Stimulated activated CD4-positive, alpha-beta T cell treated with anti-CD3 and anti-CD28 coated beads, Interleukin-12 subunit alpha, Interleukin-12 subunit beta, amount 100 ng/mL, for 48 hours (primary cell): Measurements from ENCODE around the gene TNNT2.

ENCODE experiments used
- DNase-seq, 3 donors: peaks; one replicate each; pipeline ENCODE4 v3.0.0-alpha.2; 2020; ENCODE audit warnings: low read depth in 2 of 3, low spot score in 1 of 3

Gene TNNT2

GRCh38 chr1:201318504-201319340 lies 58.8 kb downstream of the TNNT2 start:
- no peak for DNase-seq

GRCh38 chr1:201317551-201317950 lies 59.9 kb downstream of the TNNT2 start:
- DNase-seq: no peak

DNA sequence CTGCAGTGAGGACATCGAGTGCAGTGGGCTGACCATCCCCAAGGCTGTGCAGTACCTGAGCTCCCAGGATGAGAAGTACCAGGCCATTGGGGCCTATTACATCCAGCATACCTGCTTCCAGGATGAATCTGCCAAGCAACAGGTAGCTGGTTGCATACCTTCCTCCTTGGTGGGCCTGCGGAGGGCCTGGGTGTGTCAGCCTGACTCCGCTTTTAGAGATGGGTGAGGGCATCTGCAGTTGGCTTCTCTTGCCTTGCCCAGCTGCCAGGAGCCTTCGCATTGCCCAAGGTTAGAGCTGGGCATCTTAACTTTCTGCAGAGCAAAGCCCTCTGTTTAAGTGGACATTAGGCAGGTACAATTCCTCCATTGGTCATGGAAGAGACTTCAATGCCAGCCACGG lies 60.9 kb downstream of the TNNT2 start:
- no peak for DNase-seq

GRCh38 chr1:201313086-201313485 lies 64.4 kb downstream of the TNNT2 start:
- DNase-seq: no peak

- no peak for DNase-seq
These were observed 65.2 kb downstream of the TNNT2 start for GRCh38 chr1:201312298-201312697.

- DNase-seq: no peak
These were observed 66.0 kb downstream of the TNNT2 start for GRCh38 chr1:201311356-201312011.

GRCh38 chr1:201310986-201311355 lies 66.5 kb downstream of the TNNT2 start:
- no peak for DNase-seq

DNA sequence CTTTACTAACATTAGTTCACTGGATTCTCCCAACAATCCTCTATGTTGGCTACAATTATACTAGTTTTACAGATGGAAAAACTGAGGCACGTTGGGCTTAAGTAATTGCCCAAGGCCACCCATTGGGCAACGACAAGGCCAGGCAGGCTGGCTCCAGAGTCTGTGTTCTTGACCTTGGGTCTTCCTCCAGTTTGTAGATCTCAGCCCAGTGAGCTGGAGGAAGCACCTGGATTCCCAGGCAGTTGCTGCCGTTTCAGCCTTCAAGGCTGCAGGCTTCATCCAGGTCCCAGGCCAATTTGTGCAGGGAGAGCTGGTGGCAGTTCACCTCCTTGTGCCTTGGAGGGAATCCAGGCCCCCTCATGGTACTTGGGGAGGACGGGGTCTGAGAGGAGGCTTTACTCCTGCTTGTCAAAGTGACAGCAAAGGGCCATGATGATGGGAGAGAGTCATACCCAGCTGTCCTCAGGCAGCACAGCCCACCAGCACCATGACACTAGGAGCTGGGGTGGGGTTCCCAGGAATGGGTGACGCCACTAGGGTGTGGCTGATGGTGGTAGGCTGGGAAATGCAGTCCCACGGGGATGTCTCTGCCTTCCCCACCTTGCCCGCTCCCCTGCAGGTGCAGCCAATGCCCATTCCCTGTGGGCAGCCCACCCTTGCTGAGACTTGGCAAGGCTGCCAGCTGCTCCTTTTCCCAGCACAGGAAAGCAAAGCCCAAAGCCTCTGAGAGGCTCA lies 67.1 kb downstream of the TNNT2 start:
- DNase-seq: no peak

DNA sequence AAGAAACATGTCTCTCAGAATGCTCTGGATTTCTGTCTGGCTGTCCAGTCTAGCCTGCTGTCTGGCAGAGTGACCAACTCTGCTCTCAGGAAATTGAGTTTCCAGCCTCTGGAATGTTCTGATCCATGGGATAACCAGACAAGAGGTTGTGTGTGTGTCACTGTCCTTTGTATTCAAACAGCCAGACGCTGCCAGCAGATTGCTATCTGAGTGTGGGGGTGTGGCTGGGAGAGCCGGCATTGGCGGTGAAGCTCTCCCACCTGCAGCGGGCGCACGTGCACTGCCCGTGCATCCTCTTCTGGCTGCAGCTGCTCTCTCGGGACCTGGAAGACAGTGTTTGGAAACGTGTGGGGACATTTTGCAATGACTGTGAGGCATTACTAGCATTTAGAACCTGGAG lies 68.1 kb downstream of the TNNT2 start:
- no peak for DNase-seq
